Right hindlimb (tissue), 1 donor: ENCODE results near the gene GNA12.

Experiments
- DNase-seq: peaks from one replicate; pipeline ENCODE4 v3.0.0-alpha.2; 2018

Gene GNA12

DNA sequence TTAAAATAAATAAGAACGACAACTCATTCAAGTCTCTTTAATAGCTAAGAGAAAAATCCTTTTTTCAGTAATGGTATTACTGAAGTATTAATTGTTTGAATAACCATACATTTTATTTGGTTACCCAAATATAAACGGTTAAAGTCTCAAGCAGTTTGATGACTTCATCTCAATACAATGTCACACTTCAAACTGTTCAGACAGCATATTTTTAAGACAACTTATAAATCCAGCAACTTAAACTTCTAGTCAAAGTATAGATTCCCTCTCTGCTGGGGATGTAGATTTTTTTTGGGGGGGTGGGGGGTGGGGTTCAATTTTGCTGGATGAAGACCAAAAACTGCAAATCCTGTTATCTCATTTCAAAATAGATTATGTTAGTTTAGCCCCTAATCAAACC, 42.0 kb downstream of the GNA12 start:
- DNase-seq = no peak

DNA sequence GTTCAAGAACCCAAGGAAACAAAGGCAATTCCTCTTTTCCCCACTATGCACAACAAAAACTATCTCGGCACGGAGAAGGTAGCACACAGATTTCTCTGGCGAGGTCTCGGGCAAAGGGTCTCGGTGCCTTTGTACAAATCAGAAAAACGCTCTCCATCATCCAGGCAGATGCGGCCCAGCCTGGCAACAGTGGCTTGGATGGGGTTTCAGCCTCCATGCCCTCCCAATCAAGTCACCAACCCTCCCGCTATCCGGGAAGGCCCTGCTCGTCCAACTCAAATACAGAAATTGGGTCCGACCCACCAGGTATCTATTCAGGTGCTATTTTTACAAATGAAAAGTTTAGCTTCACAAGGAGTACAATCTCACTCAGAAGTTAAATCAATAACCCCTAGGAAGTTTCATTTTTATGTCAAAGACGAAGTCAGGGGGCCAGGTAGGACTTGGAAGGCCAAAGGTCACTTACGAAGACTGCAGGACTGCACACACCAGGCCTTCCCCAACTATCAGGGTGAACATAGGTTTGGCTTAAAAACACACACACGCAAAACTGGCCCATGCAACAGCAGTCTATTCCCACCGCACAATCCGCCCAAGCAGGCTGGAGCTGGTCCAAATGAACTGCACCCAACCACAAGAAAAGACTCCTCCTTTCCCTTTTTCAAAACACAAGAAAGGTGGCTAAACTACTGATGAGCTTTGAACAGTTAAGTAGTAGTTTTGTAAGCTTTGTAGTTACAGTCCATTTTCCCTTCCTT, 43.0 kb downstream of the GNA12 start:
- no peak for DNase-seq

DNA sequence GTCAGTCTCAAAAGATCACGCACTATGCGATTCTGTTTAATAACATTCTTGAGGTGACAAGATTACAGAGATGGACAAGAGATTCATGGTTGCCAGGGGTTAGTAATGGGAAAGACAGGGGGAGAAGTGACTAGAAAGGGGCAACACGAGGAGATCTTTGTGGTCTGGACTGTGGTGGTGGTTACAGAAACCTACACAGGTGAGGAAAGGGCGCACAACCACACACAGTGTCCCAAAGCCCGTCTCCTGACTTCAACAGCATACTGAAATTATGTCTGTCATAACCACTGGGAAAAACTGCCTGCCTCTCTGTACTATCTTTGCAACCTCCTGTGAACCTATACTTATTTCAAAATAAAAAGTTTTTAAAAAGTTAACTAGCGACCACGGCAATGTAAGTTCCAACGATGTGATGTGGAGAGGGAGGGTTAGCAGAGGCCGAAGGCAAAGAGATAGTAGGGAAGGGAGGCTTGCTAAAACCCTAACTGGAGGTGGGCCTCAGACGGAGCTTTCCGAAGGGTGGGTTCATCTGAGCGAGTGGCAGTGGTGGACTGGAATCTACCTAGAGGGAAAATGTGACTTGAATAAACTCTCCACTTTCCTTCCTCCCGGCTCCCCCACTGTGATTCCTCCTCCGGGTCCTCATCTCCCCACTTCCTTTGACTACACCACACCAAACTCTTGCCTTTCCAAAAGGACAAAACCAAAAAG, 43.7 kb downstream of the GNA12 start:
- no peak for DNase-seq

DNA sequence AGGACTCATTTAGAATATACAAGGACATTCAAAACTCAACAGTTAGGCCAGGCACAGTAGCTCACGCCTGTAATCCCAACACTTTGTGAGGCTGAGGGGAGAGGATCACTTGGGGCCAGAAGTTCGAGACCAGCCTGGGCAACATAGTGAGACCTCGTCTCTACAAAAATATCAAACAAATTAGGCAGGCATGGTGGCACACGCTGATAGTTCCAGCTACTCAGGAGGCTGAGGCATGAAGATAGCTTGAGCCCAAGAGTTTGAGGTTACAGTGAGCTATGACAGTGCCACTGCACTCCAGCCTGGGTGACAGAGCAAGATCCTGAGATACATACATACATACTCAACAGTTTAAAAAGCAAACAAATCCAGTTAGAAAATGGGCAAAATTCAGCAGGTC, 44.9 kb downstream of the GNA12 start:
- no peak for DNase-seq

DNA sequence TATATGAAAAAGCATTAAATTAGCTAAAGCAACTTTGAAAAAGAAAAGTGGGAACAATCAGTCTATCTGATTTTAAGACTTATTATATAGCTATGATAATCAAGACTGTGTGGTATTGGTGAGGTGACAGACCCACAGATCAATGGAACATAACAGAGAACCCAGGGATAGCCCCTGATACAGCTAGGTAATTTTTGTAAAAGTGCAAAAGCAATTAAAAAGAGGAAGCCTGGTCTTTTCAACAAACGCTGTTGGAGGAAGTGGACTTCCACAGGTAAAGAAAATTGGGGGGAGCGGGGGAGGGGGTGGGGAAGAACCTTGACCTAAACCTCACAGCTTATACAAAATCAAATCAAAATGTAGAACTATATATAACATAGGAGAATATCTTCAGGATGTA, 45.4 kb downstream of the GNA12 start:
- DNase-seq = no peak

DNA sequence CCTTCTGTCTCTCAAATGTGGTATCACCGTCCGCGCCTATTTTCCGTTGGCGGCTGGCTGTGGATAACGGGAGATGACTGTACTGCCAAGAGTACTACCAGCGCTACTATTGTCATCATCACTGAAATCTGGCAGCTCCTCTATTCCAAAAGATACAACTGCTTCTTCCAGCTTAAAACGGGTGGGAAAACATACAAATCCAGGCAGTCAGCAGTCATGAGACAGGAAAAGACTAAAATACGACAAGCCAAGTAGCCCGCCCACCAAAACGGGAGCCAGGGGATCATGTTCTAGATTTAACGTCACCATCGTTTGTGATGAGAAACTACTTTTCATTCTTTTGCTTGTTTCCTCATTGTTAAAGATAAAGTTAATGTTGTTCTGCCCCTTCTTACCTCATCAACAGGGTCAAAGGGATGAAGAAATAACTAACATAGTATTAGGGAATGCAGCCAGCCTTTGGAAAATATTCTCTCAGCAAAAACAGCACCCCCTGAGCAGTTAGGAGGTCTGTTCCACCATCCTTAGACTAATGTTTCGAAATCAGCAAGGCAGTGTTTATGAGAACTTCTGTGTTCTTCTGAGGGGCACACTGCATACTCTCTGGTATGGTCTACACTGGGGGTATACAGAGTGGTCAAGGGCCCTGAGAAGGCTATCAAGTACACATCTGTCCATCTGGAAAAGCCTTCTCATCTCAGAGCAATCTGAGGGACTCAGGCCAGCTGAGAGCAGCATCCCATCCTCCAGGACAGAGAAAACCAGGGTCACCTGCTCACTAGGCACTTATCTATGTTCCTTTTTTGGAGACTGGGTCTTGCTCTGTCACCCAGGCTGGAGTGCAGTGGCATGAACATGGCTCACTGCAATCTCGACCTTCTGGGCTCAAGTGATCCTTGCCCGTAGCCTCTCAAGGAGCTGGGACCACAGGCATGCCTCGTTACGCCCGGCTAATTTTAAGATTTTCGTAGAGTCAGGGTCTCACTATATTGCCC, 47.5 kb downstream of the GNA12 start:
- peak; percentile 78 for DNase-seq

DNA sequence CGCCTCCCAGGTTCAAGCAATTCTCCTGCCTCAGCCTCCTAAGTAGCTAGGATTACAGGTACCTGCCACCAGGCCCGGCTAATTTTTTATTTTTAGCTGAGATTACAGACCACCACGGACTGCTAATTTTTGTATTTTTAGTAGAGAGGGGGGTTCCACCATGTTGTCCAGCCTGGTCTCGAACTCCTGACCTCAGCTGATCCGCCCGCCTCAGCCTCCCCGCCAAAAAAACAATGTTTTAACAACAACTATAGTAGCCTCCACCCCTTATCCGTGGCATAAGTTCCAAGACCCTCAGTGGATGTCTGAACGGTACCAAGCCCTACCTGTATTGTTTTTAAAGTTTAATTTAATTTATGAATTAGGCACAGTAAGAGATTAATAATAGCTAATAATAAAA, 48.2 kb downstream of the GNA12 start:
- no peak for DNase-seq

DNA sequence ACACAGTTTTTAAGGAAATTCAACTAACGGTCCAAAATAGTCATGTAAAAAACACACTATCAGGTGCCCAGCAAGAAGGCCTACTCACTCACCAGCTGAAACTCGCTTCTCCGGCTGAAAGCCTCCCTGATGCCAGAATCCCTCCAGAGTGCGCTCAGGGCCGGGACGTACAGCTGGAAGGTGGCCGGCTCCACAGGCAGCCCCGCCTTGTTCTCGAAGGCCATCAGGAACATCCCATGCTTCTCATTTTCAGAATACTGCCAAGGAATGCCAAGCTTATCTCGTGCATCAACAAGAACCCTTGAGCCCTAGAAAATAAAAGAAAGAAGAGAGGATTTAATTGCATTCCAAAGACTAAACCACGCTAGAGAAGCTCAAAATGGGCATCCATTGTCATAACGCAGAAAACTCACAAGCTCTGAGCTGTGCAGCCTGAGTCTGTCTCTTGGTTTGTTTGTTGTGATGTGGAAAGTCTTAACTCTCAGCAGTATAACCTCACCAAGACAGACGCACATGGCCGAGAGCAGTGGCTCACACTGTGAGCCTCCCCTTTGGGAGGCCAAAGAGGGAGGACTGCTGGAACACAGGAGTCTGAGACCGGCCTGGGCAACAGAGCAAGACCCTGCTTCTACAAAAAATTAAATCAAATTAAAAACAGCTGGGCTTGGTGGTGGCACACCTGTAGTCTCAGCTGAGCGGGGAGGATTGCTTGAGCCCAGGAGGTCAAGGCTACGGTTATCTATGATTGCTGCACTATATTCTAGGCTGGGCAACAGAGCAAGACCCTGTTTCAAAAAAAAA, 49.1 kb downstream of the GNA12 start:
- no peak for DNase-seq

DNA sequence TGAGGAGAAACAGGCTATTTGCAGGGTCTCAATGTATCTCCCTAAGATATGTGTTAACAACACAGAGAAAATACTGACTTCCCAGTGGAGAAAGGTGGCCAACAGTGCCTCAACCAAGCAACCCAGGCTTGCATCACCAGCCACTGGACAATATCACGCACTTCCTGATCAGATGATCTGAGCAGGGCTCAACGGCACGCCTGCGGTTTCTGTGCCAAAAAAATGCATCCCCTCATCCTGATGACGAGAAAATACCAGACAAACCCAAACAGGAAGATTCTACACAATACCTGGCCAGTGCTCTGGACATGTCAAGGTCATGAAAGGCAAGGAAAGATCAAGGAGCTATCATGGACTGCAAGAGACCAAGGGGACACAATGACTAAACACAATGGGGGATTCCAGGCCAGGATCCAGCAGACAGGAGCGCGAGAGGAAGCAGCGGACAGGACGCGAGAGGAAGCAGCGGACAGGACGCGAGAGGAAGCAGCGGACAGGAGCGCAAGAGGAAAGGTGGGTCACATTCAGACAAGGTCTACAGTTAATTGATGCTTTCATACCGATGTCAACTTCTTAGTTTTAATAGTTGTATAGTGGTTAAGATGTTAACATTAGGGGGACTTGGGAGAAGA, 51.1 kb downstream of the GNA12 start:
- DNase-seq = no peak

DNA sequence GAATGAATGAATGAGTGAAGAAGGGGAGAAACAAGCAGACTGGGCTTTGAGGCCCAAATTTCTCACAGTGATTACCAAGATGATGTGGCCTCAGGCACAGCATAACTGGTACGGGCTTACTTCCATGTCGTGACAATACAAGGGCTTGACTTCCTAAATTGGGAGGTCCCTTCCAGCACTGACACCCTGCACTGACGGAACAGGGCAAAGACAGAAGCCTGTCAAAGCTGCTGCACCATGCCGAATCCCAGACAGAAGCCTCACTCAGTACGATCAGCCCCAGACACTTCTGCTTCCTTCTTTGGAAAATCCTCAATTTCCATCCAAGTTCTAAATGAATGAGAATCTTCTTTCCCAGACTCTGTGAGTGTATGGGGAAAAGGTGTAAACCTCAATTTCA, 51.9 kb downstream of the GNA12 start:
- DNase-seq = no peak

DNA sequence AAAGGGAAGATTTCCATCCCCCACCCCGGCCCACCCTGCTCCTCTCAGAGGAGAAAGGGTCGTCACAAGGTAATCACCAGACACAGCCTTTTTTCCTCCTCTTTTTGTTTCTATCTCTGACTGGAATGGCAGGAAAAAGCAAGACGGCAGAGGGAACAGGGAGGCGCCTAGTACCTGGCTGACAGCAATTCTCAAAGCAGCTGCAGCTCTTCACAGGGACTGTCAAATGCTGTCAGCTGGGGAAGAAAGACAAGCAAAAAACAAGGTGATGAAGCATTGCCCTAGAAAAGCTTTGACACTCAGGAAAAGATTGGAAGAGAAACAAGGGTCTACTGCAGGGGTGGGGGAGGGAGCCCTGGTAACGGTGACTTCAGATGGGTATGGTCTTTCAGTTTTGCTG, 52.7 kb downstream of the GNA12 start:
- no peak for DNase-seq

DNA sequence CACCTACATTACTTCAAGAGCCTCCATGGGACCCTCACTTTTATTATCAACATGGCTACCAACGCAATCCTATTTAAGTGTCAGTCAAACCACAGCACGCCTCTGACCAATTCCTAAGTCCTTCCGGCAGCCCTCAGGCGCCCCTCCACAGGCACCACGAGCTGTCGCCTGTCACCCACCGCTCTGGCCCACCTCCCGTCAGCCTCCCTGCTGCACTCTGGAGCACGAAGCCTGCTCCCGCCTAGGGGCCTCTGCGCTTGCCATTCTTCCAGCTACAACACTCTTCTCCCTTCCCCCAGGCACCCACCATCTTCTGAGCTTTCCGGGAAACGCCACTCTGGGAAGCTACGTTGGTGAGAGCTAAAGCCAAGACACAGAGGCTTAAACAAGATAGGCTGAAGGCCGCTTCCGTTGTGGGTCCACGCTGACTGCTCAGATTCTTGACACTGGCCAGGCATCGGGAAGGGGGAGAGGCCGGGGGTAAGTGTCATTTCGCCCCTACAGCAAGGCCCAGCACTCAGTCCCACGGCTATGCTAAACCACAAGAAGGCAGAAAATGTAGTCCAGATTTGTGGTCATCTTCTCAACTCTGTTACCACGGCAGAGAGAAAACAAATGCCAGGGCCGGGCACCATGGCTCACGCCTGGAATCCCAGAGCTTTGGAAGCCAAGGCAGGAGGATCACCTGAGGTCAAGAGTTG, 56.7 kb downstream of the GNA12 start:
- DNase-seq = no peak

DNA sequence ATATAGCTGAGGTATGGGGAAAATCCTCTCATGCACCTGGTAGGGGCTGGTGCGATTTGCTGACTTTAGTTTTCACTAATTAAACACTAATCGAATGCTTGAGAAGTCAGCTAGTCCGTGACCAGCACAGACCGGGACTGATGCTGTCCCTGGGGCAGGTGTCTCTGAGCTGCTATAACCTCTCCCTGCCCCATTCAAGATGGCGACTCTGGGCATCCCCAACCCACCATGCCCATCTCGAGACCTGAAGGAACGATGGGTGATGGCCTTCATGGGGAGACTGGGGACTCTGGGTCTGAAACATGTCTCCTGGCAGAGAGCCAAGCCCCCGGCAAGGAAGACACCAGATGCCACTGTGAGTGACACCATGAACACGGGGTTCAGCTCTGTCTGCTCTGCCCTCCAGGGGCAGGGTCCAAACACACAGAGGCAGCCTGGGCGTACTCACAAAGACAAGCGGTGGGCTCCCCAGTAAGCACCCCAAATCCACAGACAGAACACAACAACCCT, 57.4 kb downstream of the GNA12 start:
- DNase-seq = no peak

DNA sequence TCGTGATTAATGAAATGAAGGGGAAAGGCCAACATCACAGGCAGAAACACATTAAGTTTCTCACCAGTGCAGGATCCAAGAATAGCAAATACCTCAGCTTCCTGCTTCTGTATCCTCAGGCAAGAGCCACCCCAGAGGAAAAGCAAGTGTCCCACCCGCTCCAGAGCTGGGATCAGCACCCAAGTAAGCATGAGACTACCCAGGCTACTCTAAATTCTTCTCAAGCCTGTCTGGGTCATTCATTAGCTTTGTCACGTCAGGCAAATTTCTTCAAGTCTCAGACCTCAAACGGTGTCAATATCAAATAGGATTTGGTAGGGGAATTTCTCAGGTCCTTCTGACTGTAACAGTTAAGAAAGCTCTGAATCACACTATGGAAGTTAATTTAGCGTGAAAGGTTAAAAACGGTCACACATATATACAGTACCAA, 59.0 kb downstream of the GNA12 start:
- no peak for DNase-seq

DNA sequence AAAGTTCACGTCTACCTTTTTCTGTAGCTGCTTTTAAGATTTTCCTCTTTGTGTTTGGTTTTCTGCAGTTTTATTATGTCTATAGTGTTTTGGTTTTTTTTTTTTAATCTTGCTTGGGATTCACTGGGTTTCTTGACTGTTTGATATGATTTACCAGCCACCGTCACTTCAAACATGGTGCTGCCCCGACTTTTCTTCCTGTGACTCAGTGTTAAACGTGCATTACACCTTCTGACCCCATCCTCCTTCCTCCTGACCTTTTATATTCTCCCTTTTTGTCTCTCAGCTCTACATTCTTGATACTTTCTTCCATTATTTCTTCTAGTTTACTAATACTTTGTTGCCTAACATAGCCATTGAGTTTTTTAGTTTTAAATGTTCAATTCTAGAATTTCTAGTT, 61.5 kb downstream of the GNA12 start:
- DNase-seq = no peak

DNA sequence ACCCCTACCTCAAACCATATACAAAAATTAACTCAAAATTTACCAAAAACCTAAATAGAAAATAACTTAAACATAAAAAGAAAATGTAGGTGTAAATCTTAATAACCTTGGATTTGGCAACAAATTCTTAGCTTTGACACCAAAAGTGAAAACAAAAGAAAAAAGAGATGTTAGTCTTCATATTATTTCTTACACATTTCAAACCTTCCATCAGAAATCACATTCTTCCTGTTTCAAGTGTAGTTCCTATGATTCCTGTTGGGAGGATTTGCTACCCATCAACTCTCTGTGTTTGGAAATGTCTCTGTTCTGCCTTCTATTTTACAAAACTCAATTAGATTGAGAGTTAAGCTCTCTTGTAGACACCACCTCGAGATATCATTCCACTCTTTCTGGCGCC, 62.0 kb downstream of the GNA12 start:
- no peak for DNase-seq

DNA sequence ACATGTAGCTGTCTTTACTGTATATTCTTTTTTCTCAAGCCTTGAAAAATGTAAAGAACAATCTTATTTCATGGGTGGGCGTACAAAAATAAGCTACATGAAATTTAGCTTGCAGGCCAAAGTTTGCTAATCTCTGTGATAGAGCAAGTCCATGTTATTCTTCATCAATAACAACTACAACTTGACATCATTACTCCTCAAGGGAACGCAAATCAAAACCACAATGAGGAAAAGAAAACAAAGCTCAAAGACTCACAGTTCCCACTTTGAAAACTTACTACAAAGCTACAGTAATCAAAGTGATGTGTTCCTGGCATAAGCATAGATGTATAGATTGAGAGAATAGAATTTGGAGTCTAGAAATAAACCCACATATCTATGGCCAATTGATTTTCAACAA, 62.5 kb downstream of the GNA12 start:
- no peak for DNase-seq

DNA sequence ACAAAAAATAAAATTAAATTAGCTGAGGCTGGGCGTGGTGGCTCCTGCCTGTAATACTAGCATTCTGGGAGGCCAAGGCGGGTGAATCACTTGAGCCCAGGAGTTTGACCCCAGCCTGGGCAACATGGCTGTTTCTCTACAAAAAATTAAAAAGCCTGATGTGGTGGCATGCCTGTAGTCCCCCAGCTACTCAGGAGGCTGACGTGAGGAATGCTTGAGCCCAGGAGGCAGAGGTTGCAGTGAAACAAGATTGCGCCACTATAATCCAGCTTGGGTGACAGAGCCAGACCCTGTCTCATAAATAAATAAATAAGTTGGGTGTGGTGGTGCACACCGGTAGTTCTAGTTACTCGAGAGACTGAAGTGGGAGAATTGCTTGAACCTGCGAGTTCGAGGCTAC, 65.1 kb downstream of the GNA12 start:
- no peak for DNase-seq

DNA sequence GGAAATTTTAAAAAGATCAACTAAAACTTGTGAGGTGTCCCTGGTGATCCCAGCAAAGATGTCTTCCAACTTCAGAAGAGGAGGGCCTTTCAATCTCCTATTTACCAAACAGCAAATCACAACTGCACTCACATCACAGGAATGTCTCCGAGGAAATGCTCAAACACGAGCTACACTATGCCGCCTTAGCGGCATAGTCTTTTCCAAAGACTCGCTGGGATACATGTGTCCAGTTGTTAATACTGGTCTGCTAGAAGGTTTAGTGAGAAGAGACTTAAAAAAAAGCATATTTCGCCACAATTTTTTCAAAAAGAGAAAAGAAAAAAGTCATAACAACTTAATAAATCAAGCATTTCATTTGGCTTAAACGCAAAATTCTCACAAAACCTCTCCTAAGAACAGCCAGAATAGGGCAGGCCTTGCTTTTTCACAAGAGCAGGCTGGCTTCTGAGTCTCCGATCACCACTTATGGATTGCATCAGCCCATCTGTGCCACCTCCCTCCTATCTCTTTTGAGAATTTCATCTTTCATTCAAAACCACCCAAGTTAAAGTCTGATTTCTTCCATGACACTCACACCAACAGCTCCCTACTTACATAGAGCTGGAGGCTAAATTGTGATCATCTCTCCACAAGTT, 66.1 kb downstream of the GNA12 start:
- DNase-seq = no peak

DNA sequence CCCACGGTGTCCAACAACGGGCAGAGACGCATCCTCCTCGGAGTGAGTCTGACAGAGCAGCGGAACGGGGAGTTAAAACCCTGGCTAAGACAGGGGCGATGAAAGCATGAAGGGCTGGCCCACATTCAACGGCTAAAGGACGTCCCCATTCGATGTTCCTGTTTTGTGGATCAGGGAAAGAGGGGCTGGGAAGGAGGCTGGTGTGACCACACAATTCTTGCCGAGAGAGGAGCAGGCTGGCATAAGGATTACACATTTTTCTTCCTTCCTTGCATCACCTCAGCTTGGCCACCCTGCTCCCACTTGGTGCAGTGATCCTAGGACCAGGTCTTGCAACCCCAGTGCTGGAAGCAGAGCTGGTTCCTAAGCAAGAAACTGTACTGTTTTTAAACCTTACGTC, 67.7 kb downstream of the GNA12 start:
- DNase-seq = no peak

DNA sequence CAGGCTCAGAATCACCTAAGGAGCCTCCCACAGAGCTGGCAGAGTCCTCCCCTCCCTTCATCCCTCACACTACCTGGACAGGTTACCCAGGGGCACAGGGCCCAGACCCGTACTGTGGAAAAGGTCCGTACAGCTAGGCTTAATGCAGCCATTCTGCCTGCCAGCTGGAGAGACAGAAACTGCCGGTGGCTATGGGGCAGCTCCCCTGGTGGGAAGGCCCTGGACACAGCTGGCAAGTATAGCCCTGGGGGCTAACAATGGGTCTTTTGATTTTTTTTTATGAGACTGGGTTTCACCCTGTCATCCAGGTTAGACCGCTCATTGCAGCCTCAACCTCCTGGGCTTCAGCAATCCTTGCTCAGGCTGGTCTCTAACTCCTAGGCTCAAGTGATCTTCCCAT, 68.3 kb downstream of the GNA12 start:
- DNase-seq = no peak
